IMR-90 (cell line): ENCODE measurements around the gene RAD51AP2. TPM values are rescaled to one million over a fixed set of nuclear protein-coding genes. Genes with fewer than 3 reads are reported as not detected.

ENCODE experiments used
- ATAC-seq: fragments of 200-7000 bp; cut with Tn5 transposase; 2 replicates; pipeline ENCODE4 v1.9.1; 2020; ENCODE audit warnings: low read depth, mild to moderate bottlenecking, moderate library complexity
- BruUV-seq: library from RNA; stranded (reverse); fragments of 400-500 nt; replicated peaks from 2 replicates; lab custom pipeline; 2021; lab: Mats Ljungman, UMichigan
- CTCF ChIA-PET: fragments of 300-600 bp; formaldehyde crosslinking; extraction: SDS; loops from one replicate; lab custom pipeline; 2021; ENCODE audit warnings: antibody characterized with exemption; lab: Yijun Ruan, JAX
- POLR2A ChIA-PET: fragments of 300-600 bp; sonication (Branson Sonifier 250); formaldehyde crosslinking; loops from one replicate; lab custom pipeline; 2022; ENCODE audit warnings: antibody characterized with exemption; ENCODE audit not compliant: unreplicated experiment; lab: Charles Lee
- DNase-seq: peaks from one replicate; pipeline ENCODE4 v3.0.0; 2013
- H2AFZ ChIP-seq: replicated peaks from 2 replicates; pipeline ENCODE3; 2013; ENCODE audit warnings: low read length, mild to moderate bottlenecking; ENCODE audit not compliant: poor library complexity
- H2AK5ac ChIP-seq: 2 replicates; pipeline ENCODE4 v1.6.1; 2013; ENCODE audit warnings: low read depth, low read length, inconsistent platforms
- H2AK9ac ChIP-seq: replicated peaks from 2 replicates; pipeline ENCODE3; 2013; ENCODE audit warnings: mild to moderate bottlenecking, low read depth, low read length, moderate library complexity; ENCODE audit not compliant: poor library complexity
- H2BK120ac ChIP-seq: 2 replicates; pipeline ENCODE4 v1.6.1; 2013; ENCODE audit warnings: low read depth, low read length, inconsistent platforms
- H2BK15ac ChIP-seq: 3 replicates; pipeline ENCODE4 v1.6.1; 2013; ENCODE audit warnings: low read depth, low read length, inconsistent platforms
- H2BK20ac ChIP-seq: 2 replicates; pipeline ENCODE4 v1.6.1; 2013; ENCODE audit warnings: low read depth, mild to moderate bottlenecking, inconsistent platforms, low read length, moderate library complexity
- H2BK5ac ChIP-seq: 2 replicates; pipeline ENCODE4 v1.6.1; 2013; ENCODE audit warnings: mild to moderate bottlenecking, low read depth, low read length, inconsistent platforms; ENCODE audit not compliant: poor library complexity, severe bottlenecking
- H3K14ac ChIP-seq: replicated peaks from 2 replicates; pipeline ENCODE4 v1.6.1; 2013; ENCODE audit warnings: low read depth, low read length, inconsistent platforms
- H3K18ac ChIP-seq: 2 replicates; pipeline ENCODE4 v1.6.1; 2013; ENCODE audit warnings: low read depth, low read length, control low read depth
- H3K23ac ChIP-seq: 2 replicates; pipeline ENCODE4 v1.6.1; 2013; ENCODE audit warnings: low read depth, low read length, inconsistent platforms
- H3K27ac ChIP-seq: 2 replicates; pipeline ENCODE4 v1.5.1; 2013; ENCODE audit warnings: mild to moderate bottlenecking, control low read depth, low read length; ENCODE audit not compliant: insufficient read depth
- H3K27me3 ChIP-seq: 2 replicates; pipeline ENCODE4 v1.6.1; 2013; ENCODE audit warnings: low read length; ENCODE audit not compliant: control insufficient read depth, insufficient read depth
- H3K36me3 ChIP-seq: 2 replicates; pipeline ENCODE4 v1.6.1; 2013; ENCODE audit warnings: low read length, mixed read lengths; ENCODE audit not compliant: control insufficient read depth, insufficient read depth
- H3K4ac ChIP-seq: 2 replicates; pipeline ENCODE4 v1.6.1; 2013; ENCODE audit warnings: low read depth, low read length, inconsistent platforms
- H3K4me1 ChIP-seq: 2 replicates; pipeline ENCODE4 v1.6.1; 2013; ENCODE audit warnings: low read length, mixed read lengths; ENCODE audit not compliant: control insufficient read depth, insufficient read depth
- H3K4me2 ChIP-seq: 2 replicates; pipeline ENCODE4 v1.6.1; 2013; ENCODE audit warnings: low read depth, mild to moderate bottlenecking, control low read depth, low read length, moderate library complexity
- H3K4me3 ChIP-seq: 2 replicates; pipeline ENCODE4 v1.5.1; 2013; ENCODE audit warnings: low read depth, mild to moderate bottlenecking, control low read depth, low read length, moderate library complexity; ENCODE audit not compliant: insufficient read depth
- H3K56ac ChIP-seq: 2 replicates; pipeline ENCODE4 v1.6.1; 2013; ENCODE audit warnings: low read length, inconsistent platforms; ENCODE audit not compliant: insufficient read depth; ENCODE audit errors: extremely low read depth
- H3K79me1 ChIP-seq, 2 experiments: 2 replicates each; pipeline ENCODE4 v1.6.1; 2013; ENCODE audit warnings: low read length in 2 of 2, inconsistent platforms in 1 of 2, low read depth in 1 of 2
- H3K9ac ChIP-seq: 2 replicates; pipeline ENCODE4 v1.6.1; 2013; ENCODE audit warnings: low read depth, low read length, control low read depth
- H3K9me1 ChIP-seq: 2 replicates; pipeline ENCODE4 v1.6.1; 2013; ENCODE audit warnings: low read length, inconsistent platforms; ENCODE audit not compliant: insufficient read depth
- H3K9me3 ChIP-seq: 2 replicates; pipeline ENCODE4 v1.6.1; 2013; ENCODE audit warnings: low read length; ENCODE audit not compliant: control insufficient read depth, insufficient read depth
- H4K20me1 ChIP-seq: 2 replicates; pipeline ENCODE4 v1.6.1; 2013; ENCODE audit warnings: low read length, inconsistent platforms; ENCODE audit not compliant: insufficient read depth
- H4K5ac ChIP-seq: 2 replicates; pipeline ENCODE4 v1.6.1; 2013; ENCODE audit warnings: mild to moderate bottlenecking, low read depth, low read length, control low read depth
- H4K8ac ChIP-seq, 2 experiments: 2 replicates each; pipeline ENCODE4 v1.6.1; 2013; ENCODE audit warnings: low read depth in 2 of 2, low read length in 2 of 2, control low read depth in 1 of 2, inconsistent platforms in 1 of 2
- H4K91ac ChIP-seq: 2 replicates; pipeline ENCODE4 v1.6.1; 2013; ENCODE audit warnings: low read depth, low read length, inconsistent platforms; ENCODE audit not compliant: insufficient read depth
- BHLHE40 ChIP-seq: fragments of 150-350 bp; IDR thresholded peaks from 2 replicates; pipeline ENCODE4 v1.6.1; 2016; ENCODE audit warnings: mild to moderate bottlenecking, low read depth, low read length
- CEBPB ChIP-seq: IDR thresholded peaks from 2 replicates; pipeline ENCODE4 v1.6.1; 2012; ENCODE audit warnings: low read depth, low read length, improper control_type of control experiment
- CHD1 ChIP-seq: IDR thresholded peaks from 2 replicates; pipeline ENCODE4 v1.6.1; 2012; ENCODE audit warnings: low read depth, low read length, improper control_type of control experiment
- FOS ChIP-seq: fragments of 150-350 bp; IDR thresholded peaks from 2 replicates; pipeline ENCODE4 v1.6.1; 2016; ENCODE audit warnings: low read depth, low read length
- MAFK ChIP-seq: IDR thresholded peaks from 2 replicates; pipeline ENCODE4 v1.6.1; 2012; ENCODE audit warnings: low read depth, low read length, improper control_type of control experiment
- MAZ ChIP-seq: IDR thresholded peaks from 2 replicates; pipeline ENCODE4 v1.6.1; 2012; ENCODE audit warnings: low read depth, mild to moderate bottlenecking, low read length, improper control_type of control experiment, moderate library complexity, borderline replicate concordance
- MXI1 ChIP-seq: IDR thresholded peaks from 2 replicates; pipeline ENCODE4 v1.6.1; 2012; ENCODE audit warnings: low read depth, mild to moderate bottlenecking, low read length, moderate library complexity, borderline replicate concordance
- NFE2L2 ChIP-seq: fragments of 150-350 bp; IDR thresholded peaks from 2 replicates; pipeline ENCODE4 v1.6.1; 2016; ENCODE audit warnings: low read depth, mild to moderate bottlenecking, low read length
- POLR2A ChIP-seq: IDR thresholded peaks from 2 replicates; pipeline ENCODE4 v1.6.1; 2012; ENCODE audit warnings: mild to moderate bottlenecking, low read depth, low read length
- RAD21 ChIP-seq: IDR thresholded peaks from 2 replicates; pipeline ENCODE4 v1.6.1; 2012; ENCODE audit warnings: low read length, improper control_type of control experiment
- RCOR1 ChIP-seq: IDR thresholded peaks from 2 replicates; pipeline ENCODE4 v1.6.1; 2012; ENCODE audit warnings: mild to moderate bottlenecking, low read length, improper control_type of control experiment; ENCODE audit not compliant: insufficient replicate concordance
- RFX5 ChIP-seq: IDR thresholded peaks from 2 replicates; pipeline ENCODE4 v1.8.0; 2012; ENCODE audit warnings: low read depth, mild to moderate bottlenecking, low read length, moderate library complexity
- SMC3 ChIP-seq: fragments of 150-350 bp; IDR thresholded peaks from 2 replicates; pipeline ENCODE4 v1.6.1; 2016; ENCODE audit warnings: low read depth, mild to moderate bottlenecking, antibody characterized with exemption, low read length, moderate library complexity
- WGBS, 2 experiments: methylation state at CpG; one replicate each; pipeline versions ENCODE4 v1.1.5 to v1.1.7; 2013; ENCODE audit warnings: missing lambda C conversion rate in 2 of 2; ENCODE audit not compliant: insufficient read length in 1 of 2; ENCODE audit errors: extremely low coverage in 2 of 2; 5-methylcytosine and 5-hydroxymethylcytosine counted together
- dilution Hi-C: fragments of 300-500 bp; cut with HindIII; formaldehyde crosslinking; loops from one replicate; pipeline ENCODE4 v1.14.3; 2018; ENCODE audit warnings: low sequenced_read_pairs; ENCODE audit not compliant: unreplicated experiment
- in situ Hi-C: fragments of 300-500 bp; cut with MboI; formaldehyde crosslinking; loops from 3 replicates; pipeline ENCODE4 v1.14.3; 2019; ENCODE audit warnings: low sequenced_read_pairs, inconsistent platforms, mixed read lengths
- intact Hi-C: fragments of 100-400 bp; cut with micrococcal nuclease; formaldehyde crosslinking; loops from 2 replicates; pipeline ENCODE4 v1.10.0; 2022
- polyA plus RNA-seq, 3 experiments: library from polyadenylated mRNA; depleted of rRNA; stranded (reverse); fragments of >200 nt; gene quantifications; 2 replicates each; pipeline ENCODE4 v1.2.3, GENCODE V29; 2012; ENCODE audit warnings: low replicate concordance in 1 of 3
- total RNA-seq: library from RNA; depleted of rRNA; stranded (reverse); fragments of >200 nt; gene quantifications from 2 replicates; pipeline ENCODE4 v1.2.3, GENCODE V29; 2012
- TF ChIP-seq, protein P1 (sequence below): fragments of 150-350 bp; IDR thresholded peaks from 2 replicates; pipeline ENCODE4 v1.6.1; 2016; ENCODE audit warnings: low read depth, mild to moderate bottlenecking, low read length, moderate library complexity, borderline replicate concordance
- TF ChIP-seq, protein P2 (sequence below): fragments of 150-350 bp; IDR thresholded peaks from 2 replicates; pipeline ENCODE4 v1.6.1; 2017; ENCODE audit warnings: mild to moderate bottlenecking, antibody characterized with exemption, low read length, low read depth
- TF ChIP-seq, protein P3 (sequence below): conservative IDR thresholded peaks from 2 replicates; pipeline ENCODE4 v1.5.1; 2012; ENCODE audit warnings: mild to moderate bottlenecking, low read depth, low read length, improper control_type of control experiment

RAD51AP2 gene
- total and polyA plus RNA-seq, 2 of the 4 experiments (the other 2 are of a cell fraction), result not detected

GRCh38 chr2:17521621-17522020 is 3.4 kb upstream of the RAD51AP2 start:
- no peak for ATAC-seq
- Histone ChIP-seq H2BK5ac (no peak overlapping the region), H3K9ac (no peak overlapping the region), H4K5ac (no peak overlapping the region), H3K27ac (no peak overlapping the region), H2BK20ac (no peak overlapping the region), H2BK120ac (no peak overlapping the region), H3K79me1 (no peaks in the 10 kb centered on the region), H3K23ac (no peak overlapping the region), H2AK5ac (no peak overlapping the region), H4K91ac (no peak overlapping the region), H3K4me3 (no peak overlapping the region), H3K4me1 (no peaks in the 10 kb centered on the region), H2AK9ac (no peak overlapping the region), H2BK15ac (no peak overlapping the region), H3K9me3 (no peaks in the 10 kb centered on the region), H4K8ac (no peak overlapping the region), H3K36me3 (no peaks in the 10 kb centered on the region), H3K4me2 (no peak overlapping the region), H2AFZ (no peak overlapping the region), H3K18ac (no peak overlapping the region), H3K14ac (no peak overlapping the region), H3K4ac (no peak overlapping the region), H3K27me3 (no peaks in the 10 kb centered on the region), H3K9me1 (no peaks in the 10 kb centered on the region), H3K56ac (no peak overlapping the region), H4K20me1 (no peaks in the 10 kb centered on the region)
- DNase-seq, result no peak
- ChIA-PET POLR2A (no interaction called here), CTCF (no interaction called here)
- TF ChIP-seq MAFK (no peak), RCOR1 (no peak), POLR2A (no peak), CHD1 (no peak), RAD21 (no peak), MXI1 (no peak), NFE2L2 (no peak), SMC3 (no peak), MAZ (no peak), FOS (no peak), RFX5 (no peak), CEBPB (no peak), BHLHE40 (no peak)
- TF ChIP-seq, protein P1, sequence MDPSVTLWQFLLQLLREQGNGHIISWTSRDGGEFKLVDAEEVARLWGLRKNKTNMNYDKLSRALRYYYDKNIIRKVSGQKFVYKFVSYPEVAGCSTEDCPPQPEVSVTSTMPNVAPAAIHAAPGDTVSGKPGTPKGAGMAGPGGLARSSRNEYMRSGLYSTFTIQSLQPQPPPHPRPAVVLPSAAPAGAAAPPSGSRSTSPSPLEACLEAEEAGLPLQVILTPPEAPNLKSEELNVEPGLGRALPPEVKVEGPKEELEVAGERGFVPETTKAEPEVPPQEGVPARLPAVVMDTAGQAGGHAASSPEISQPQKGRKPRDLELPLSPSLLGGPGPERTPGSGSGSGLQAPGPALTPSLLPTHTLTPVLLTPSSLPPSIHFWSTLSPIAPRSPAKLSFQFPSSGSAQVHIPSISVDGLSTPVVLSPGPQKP, result no peak
- TF ChIP-seq, protein P2, sequence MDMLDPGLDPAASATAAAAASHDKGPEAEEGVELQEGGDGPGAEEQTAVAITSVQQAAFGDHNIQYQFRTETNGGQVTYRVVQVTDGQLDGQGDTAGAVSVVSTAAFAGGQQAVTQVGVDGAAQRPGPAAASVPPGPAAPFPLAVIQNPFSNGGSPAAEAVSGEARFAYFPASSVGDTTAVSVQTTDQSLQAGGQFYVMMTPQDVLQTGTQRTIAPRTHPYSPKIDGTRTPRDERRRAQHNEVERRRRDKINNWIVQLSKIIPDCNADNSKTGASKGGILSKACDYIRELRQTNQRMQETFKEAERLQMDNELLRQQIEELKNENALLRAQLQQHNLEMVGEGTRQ, result no peak
- TF ChIP-seq, protein P3, sequence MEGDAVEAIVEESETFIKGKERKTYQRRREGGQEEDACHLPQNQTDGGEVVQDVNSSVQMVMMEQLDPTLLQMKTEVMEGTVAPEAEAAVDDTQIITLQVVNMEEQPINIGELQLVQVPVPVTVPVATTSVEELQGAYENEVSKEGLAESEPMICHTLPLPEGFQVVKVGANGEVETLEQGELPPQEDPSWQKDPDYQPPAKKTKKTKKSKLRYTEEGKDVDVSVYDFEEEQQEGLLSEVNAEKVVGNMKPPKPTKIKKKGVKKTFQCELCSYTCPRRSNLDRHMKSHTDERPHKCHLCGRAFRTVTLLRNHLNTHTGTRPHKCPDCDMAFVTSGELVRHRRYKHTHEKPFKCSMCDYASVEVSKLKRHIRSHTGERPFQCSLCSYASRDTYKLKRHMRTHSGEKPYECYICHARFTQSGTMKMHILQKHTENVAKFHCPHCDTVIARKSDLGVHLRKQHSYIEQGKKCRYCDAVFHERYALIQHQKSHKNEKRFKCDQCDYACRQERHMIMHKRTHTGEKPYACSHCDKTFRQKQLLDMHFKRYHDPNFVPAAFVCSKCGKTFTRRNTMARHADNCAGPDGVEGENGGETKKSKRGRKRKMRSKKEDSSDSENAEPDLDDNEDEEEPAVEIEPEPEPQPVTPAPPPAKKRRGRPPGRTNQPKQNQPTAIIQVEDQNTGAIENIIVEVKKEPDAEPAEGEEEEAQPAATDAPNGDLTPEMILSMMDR, result no peak
- no TSS peak for BruUV-seq
- in situ Hi-C loops, result no loop called here
- dilution Hi-C loops, result no loop called here
- WGBS, 2 experiments, result no CpG with 5 or more reads among the region's 2 CpGs
- intact Hi-C loops, result no loop called here
